T-helper 2 cell treated with Interferon-gamma antibody and Interleukin-4, amounts not matched to agents 5 μg/mL and 100 μg/mL, for 36 hours (primary cell): ENCODE measurements around the gene CLIC1.

Experiments
- DNase-seq: peaks from one replicate; pipeline ENCODE4 v3.0.0; 2021; ENCODE audit warnings: low spot score
- H3K27ac Mint-ChIP-seq: one replicate; pipeline ENCODE4 v1.8.0; 2021; ENCODE audit warnings: mild to moderate bottlenecking, mixed read lengths
- H3K27me3 Mint-ChIP-seq: one replicate; pipeline ENCODE4 v1.8.0; 2021; ENCODE audit warnings: low read depth, mixed read lengths
- H3K36me3 Mint-ChIP-seq: one replicate; pipeline ENCODE4 v1.8.0; 2021; ENCODE audit warnings: low read depth, mixed read lengths
- H3K4me1 Mint-ChIP-seq: one replicate; pipeline ENCODE4 v1.8.0; 2021; ENCODE audit warnings: low read depth, mixed read lengths
- H3K4me3 Mint-ChIP-seq: one replicate; pipeline ENCODE4 v1.8.0; 2022; ENCODE audit warnings: mild to moderate bottlenecking, moderate library complexity, mixed read lengths
- H3K9me3 Mint-ChIP-seq: one replicate; pipeline ENCODE4 v1.8.0; 2021; ENCODE audit warnings: mixed read lengths

CLIC1 gene

DNA sequence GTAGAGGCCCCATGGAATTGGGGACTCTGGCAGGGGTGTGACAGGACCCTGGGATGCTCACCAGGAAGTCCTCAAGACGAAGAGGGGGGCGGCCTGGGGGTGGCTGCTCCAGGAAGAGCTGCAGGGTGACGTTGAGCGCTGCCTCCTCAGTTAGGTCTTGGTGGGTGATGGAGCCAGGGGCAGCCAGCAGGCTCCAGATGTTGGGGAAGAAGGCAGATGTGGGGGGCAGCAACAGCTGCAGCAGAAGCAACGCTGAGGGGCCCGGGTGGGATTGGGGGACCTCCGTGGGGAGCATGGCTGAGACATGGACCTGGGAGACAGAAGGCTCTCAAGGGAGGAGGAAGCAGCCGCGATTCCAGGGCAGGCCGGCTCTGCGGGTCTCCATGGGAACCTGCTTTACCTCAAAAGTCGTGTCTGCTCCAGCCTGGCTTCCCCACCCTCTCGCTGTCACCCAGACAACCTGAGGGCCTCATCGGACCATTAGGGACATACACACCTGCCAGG is 40.2 kb upstream of the CLIC1 start:
- Mint-ChIP-seq H3K27me3 (no peaks in the 10 kb centered on the region), H3K36me3 (peaks cover 21% of the 10 kb centered on the region), H3K9me3 (no peaks in the 10 kb centered on the region), H3K27ac (peak overlapping the region; percentile 71), H3K4me1 (peaks cover 29% of the 10 kb centered on the region), H3K4me3 (peak overlapping the region; percentile 13)
- DNase-seq, result no peak

GRCh38 chr6:31775633-31776484 is 39.5 kb upstream of the CLIC1 start:
- Mint-ChIP-seq H3K4me1 (peaks cover 36% of the 10 kb centered on the region), H3K27ac (peak overlapping the region; percentile 76), H3K9me3 (no peaks in the 10 kb centered on the region), H3K27me3 (no peaks in the 10 kb centered on the region), H3K4me3 (peak overlapping the region; percentile 13), H3K36me3 (peaks cover 18% of the 10 kb centered on the region)
- DNase-seq, result no peak

DNA sequence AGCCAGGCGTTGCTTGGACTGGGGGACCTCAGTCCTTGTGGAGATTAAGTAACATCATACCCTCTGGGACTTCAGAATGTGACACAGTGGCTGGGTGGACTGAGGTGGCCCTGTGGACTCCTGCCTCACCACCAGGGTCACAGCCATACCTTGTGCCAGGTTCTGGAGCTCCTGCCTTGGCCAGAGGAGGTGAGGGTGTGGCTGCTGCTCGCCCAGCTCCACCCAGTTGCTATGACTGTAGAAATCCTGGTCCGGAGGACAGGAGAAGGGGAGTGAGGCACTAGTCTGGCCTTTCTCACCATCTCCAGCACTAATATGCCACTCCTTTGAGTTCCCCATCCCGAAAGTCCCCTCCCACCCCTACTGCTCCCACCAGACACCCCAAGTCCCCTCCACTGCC is 38.9 kb upstream of the CLIC1 start:
- Mint-ChIP-seq H3K4me3 (no peak overlapping the region), H3K9me3 (no peaks in the 10 kb centered on the region), H3K36me3 (peaks cover 16% of the 10 kb centered on the region), H3K4me1 (peaks cover 38% of the 10 kb centered on the region), H3K27me3 (no peaks in the 10 kb centered on the region), H3K27ac (peak overlapping the region; percentile 76)
- no peak for DNase-seq

DNA sequence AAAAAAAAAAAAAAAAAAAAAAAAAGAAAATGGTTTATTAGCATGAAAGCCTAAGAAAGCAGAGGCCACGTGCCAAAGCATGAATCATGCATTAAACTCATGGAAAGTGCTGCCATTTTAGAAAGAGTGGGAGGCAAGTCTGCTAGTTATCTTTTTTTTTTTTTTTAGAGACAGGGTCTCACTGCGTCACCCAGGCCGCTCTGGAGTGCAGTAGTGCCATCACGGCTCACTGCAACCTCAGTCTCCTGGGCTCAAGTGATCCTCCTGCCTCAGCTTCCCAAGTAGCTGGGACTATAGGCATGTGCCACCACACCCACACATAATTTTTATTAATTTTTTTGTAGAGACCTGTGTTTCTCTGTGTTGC is 35.6 kb upstream of the CLIC1 start:
- peaks cover 36% of the 10 kb centered on the region for H3K4me1 Mint-ChIP-seq
- peak overlapping the region; percentile 63 for H3K27ac Mint-ChIP-seq
- H3K9me3 Mint-ChIP-seq, result no peaks in the 10 kb centered on the region
- H3K4me3 Mint-ChIP-seq, result no peak overlapping the region
- H3K27me3 Mint-ChIP-seq, result no peaks in the 10 kb centered on the region
- no peak for DNase-seq
- H3K36me3 Mint-ChIP-seq, result peaks cover 8% of the 10 kb centered on the region

DNA sequence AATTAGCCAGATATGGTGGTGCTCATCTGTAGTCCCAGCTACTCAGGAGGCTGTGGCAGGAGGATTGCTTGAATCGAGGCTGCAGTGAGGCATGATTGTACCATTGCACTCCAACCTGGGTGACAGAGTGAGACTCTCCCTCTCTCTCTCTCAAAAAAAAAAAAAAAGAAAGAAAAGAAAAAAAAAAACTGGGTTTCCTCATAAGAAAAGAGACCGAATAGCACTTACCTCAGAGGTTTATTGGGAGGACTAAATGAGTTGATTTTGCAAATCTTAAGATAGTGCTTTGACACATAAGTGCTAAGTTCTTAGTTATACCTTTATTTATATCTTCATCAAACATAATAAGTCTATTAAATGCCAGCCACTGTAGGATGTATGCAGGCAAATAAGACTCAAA is 34.5 kb upstream of the CLIC1 start:
- Mint-ChIP-seq H3K4me3 (no peak overlapping the region), H3K27me3 (no peaks in the 10 kb centered on the region), H3K4me1 (peaks cover 29% of the 10 kb centered on the region), H3K27ac (no peak overlapping the region), H3K9me3 (no peaks in the 10 kb centered on the region), H3K36me3 (peaks cover 8% of the 10 kb centered on the region)
- no peak for DNase-seq

DNA sequence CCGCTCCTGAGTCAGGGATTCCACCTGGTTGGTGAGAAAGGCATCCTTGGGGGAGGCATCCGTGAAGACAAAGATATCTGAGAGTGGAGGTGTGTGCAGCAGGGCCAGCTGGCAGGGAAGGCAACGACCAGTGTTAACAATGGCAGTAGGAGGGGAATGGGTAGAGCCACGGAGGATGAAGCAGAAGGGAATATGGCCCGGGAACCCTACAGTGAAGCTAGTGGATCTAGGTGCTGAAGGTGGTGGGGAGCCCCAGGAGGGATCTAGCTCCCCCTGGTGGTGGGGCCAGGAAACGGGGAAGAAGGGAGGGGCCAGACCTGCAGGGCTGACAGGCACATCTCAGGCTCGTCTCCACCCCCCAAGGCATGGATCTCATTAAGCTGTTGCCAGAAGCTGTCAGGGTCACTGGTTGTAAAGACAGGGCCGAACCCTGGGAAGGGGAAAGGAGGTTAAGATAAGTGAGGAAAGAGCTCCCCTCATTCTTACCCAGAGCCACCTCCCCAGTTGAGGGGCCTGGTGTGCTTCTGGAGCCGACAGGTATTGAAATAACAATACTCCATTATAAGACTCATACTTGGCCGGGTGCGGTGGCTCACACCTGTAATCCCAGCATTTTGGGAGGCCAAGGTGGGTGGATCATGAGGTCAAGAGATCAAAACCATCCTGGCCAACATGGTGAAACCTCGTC is 33.5 kb upstream of the CLIC1 start:
- peak overlapping the region; percentile 22 for H3K4me3 Mint-ChIP-seq
- peak; percentile 73 for DNase-seq
- no peaks in the 10 kb centered on the region for H3K9me3 Mint-ChIP-seq
- H3K27ac Mint-ChIP-seq, result peak overlapping the region; percentile 66
- peaks cover 6% of the 10 kb centered on the region for H3K36me3 Mint-ChIP-seq
- H3K4me1 Mint-ChIP-seq, result peaks cover 23% of the 10 kb centered on the region
- no peaks in the 10 kb centered on the region for H3K27me3 Mint-ChIP-seq

DNA sequence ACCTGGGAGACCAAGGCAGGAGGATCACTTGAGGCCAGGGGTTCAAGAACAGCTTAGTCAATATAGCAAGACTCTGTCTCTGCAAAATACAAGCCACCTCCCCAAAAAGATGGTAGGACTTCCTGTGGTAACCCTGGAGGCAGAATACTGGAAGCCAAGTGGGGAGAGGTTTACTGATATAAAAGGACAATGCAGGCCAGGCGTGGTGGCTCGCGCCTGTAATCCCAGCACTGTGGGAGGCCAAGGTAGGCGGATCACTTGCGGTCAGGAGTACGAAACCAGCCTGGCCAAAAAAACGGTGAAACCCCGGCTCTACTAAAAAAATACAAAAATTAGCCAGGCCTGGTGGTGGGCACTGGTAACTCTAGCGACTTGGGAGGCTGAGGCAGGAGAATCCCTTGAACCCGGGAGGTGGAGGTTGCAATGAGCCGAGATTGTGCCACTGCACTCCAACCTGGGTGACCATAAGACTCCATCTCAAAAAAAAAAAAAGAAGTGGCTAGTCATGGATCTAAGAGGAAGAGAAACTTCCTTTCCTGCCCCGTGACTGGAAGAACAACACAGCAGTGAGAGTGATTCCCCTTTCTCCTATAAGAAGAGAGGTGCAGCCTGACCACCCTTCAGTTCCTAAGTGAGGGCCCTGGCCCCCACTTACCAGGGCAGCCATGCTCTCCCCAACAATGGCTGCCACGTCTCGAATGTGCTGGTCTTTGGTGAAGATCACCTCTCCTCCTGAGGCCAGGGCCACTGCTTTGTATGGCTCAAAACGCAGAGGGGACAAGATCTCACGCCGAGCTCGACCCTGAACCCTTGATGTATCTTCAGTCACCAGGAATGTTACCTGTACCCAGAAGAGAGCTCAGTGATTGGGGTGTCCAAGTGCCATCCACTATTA is 32.3 kb upstream of the CLIC1 start:
- H3K27ac Mint-ChIP-seq, result no peak overlapping the region
- H3K36me3 Mint-ChIP-seq, result peaks cover 8% of the 10 kb centered on the region
- no peak for DNase-seq
- no peaks in the 10 kb centered on the region for H3K9me3 Mint-ChIP-seq
- peaks cover 26% of the 10 kb centered on the region for H3K4me1 Mint-ChIP-seq
- H3K27me3 Mint-ChIP-seq, result no peaks in the 10 kb centered on the region
- no peak overlapping the region for H3K4me3 Mint-ChIP-seq

- Mint-ChIP-seq H3K27me3 (no peaks in the 10 kb centered on the region), H3K27ac (no peak overlapping the region), H3K36me3 (peaks cover 18% of the 10 kb centered on the region), H3K9me3 (no peaks in the 10 kb centered on the region), H3K4me3 (no peak overlapping the region), H3K4me1 (peaks cover 19% of the 10 kb centered on the region)
- no peak for DNase-seq
Observed at GRCh38 chr6:31767096-31767645, 30.8 kb upstream of the CLIC1 start.

DNA sequence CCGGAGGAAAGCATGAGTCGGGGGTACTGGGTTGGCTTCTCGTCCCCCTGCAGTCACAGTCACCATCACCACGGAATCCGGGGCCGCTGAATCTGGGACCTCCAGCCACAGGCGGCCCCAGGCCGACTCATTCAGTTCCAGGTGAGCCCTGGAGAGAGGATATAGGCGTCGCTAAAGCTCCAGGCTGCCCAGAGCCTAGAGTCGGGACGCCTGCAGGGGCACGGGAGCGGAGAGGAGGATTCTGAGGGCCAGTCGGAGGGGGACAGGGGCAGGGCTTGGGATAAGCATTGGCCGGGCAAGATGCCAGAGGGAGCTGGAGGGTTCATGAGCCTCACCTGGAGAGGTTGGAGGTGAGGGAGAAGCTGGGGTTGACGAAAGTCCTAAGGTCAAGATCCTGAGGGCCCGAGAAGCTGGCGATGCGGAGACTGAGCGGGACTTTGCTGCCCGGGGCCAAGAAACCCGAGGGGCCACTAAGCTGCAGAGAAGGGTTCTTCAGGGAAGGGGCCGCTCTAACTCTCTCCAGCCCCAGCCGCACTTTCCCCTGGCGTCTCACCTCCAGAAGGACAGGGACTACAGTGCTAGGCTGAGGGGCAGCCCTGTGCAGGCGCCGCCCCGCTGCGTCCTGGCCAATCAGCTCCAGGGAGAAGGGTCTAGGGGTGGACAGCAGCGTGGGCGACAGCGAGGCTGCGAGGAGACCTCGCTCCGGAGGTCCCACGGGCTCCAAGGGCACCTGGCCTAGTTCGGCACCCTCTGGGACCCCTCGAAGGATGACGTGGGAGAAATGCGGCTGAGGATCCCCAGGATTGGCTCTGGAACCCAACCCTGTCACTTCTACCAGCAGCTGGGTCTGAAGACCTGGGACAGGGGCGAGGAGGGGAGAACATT is 29.8 kb upstream of the CLIC1 start:
- DNase-seq, result no peak
- H3K27me3 Mint-ChIP-seq, result no peaks in the 10 kb centered on the region
- no peaks in the 10 kb centered on the region for H3K9me3 Mint-ChIP-seq
- H3K4me1 Mint-ChIP-seq, result peaks cover 14% of the 10 kb centered on the region
- H3K36me3 Mint-ChIP-seq, result peaks cover 23% of the 10 kb centered on the region
- no peak overlapping the region for H3K27ac Mint-ChIP-seq
- no peak overlapping the region for H3K4me3 Mint-ChIP-seq

GRCh38 chr6:31765559-31765909 is 29.2 kb upstream of the CLIC1 start:
- H3K27me3 Mint-ChIP-seq, result no peaks in the 10 kb centered on the region
- no peak for DNase-seq
- peaks cover 29% of the 10 kb centered on the region for H3K36me3 Mint-ChIP-seq
- H3K4me1 Mint-ChIP-seq, result peaks cover 10% of the 10 kb centered on the region
- H3K27ac Mint-ChIP-seq, result no peak overlapping the region
- H3K4me3 Mint-ChIP-seq, result no peak overlapping the region
- H3K9me3 Mint-ChIP-seq, result no peaks in the 10 kb centered on the region

DNA sequence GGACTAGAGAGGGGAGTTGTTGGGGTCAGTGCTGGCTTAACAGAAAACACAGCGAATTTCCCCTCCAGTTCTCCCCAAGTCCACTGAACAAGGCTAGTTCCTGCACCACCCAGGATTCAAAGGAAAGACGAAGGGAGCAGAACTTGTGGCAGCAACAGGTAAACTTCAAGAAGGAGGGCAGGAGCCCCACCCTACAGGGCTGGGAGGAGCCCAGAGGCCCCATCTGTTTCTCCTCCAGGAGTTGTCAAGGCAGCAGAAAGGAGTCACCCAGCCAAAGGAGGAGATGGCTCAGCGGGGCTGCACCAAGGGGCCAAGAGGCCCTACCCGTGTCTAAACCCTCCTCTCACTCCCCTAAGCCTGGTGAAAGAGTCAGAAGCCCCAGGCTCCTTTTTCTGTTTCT is 27.9 kb upstream of the CLIC1 start:
- DNase-seq, result no peak
- Mint-ChIP-seq H3K36me3 (peaks cover 30% of the 10 kb centered on the region), H3K27ac (peak overlapping the region; percentile 26), H3K4me1 (peaks cover 4% of the 10 kb centered on the region), H3K27me3 (no peaks in the 10 kb centered on the region), H3K9me3 (no peaks in the 10 kb centered on the region), H3K4me3 (no peak overlapping the region)

DNA sequence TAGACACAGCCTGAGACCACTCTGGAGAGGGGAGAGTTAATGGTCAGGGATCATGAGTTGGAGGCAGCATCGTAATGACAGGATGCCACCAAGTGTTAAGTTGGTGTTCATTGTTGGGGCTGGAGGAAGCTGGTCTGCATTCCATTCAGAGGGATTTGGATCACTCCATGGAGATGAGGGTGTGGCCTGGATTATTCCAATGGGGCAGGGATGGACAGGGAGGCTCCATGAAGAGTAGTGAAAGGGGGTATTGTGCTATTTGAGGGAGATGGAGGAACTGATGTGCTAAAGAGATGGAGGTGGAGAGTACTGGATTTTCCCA is 27.2 kb upstream of the CLIC1 start:
- H3K4me1 Mint-ChIP-seq, result peaks cover 4% of the 10 kb centered on the region
- DNase-seq, result no peak
- no peak overlapping the region for H3K4me3 Mint-ChIP-seq
- no peaks in the 10 kb centered on the region for H3K9me3 Mint-ChIP-seq
- H3K27me3 Mint-ChIP-seq, result no peaks in the 10 kb centered on the region
- H3K27ac Mint-ChIP-seq, result peak overlapping the region; percentile 66
- H3K36me3 Mint-ChIP-seq, result peaks cover 36% of the 10 kb centered on the region
